DMS79 treated with DMSO at 0.1 percent for 48 hours (cell line): Measurements from ENCODE around the gene CRK.
"Not testable (repeated sequence)": the region's sequence is repeated elsewhere in the genome, so short reads cannot be mapped to it uniquely, and the experiment has no call there.

Experiments used
- DNase-seq: peaks from one replicate; lab custom pipeline; 2025; lab: John Stamatoyannopoulos, UW

Gene CRK

GRCh38 chr17:1467898-1468492 is 12.0 kb upstream of the CRK start:
- no peak for DNase-seq

GRCh38 chr17:1467258-1467657 is 11.2 kb upstream of the CRK start:
- no peak for DNase-seq

GRCh38 chr17:1464186-1464585 is 8.2 kb upstream of the CRK start:
- no peak for DNase-seq

DNA sequence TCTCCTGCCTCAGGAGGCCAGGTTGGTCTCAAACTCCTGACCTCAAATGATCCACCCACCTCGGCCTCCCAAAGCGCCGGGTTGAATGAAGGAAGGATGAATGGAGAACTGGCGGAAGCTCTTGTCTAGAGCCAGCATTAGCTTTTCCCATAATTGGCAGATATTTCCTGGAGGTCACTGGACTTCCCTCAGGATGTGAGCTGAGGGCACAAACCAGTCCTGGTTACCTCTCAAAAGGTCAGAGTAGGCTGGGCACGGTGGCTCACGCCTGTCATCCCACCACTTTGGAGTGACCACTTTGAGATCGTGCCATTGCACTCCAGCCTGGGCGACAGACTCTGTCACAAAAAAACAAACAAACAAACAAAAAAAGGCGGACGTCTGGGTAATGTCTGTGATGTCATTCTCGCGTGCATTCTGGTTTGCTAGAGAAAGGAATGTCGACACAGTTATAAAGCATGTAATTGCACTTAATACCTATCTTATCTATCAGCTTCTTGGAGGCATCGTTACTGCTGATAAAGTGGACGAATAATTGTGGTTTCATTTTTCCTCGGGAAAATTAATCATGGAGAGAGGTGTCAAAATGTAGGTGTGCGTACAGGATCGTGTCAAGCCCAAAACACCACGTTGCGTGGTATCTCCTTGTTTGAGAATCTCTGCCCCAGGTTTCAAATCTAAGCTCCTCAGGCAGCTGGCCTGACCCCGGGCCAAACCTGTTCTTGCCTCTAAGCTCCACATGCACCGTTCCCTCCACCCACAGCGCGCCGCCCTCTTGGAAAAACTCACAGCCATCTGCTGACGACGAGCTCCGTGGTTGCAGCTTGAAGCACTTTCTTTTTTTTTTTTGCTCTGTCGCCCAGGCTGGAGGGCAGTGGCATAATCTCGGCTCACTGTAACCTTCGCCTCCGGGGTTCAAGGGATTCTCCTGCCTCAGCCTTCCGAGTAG is 6.4 kb upstream of the CRK start:
- no peak for DNase-seq

DNA sequence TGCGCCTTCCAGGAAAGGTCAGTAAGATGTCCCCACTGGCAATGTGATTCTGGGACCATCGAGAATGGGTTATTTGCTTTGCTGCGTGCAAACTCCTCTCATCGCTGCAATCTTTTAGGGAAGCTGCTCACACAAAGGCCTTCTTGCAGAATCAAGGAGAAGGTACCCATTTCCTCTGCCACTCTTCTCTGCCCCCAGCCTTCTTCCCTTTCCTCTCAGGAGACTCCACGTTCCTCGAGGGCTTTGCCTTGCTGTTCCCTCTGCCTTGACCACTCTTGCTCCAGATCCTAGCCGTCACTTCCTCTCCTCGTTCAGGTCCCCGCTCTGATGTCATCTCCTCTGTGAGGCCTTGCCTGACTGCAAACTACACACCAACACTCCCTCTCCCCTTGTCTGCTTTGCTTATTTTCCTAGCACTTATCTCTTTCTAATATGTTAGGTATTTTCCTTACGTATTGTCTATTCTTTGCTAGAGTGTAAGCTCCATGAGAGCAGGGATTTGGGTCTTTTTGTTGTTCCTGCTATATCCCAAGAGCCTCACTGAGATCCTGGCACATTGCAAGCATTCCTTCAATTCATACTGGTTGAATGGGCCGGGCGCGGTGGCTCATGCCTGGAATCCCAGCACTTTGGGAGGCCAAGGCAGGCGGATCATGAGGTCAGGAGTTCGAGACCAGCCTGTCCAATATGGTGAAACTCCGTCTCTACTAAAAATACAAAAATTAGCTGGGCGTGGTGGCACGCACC is 5.3 kb upstream of the CRK start:
- no peak for DNase-seq

- DNase-seq = no peak
Observed at GRCh38 chr17:1460233-1460632, 4.2 kb upstream of the CRK start.

- DNase-seq = peak; percentile 5
Observed at GRCh38 chr17:1455291-1455796, 688 bp downstream of the CRK start.

- DNase-seq = no peak
Observed at GRCh38 chr17:1454541-1454940, 1.5 kb downstream of the CRK start.

GRCh38 chr17:1453694-1454093 is 2.3 kb downstream of the CRK start:
- not testable (repeated sequence) for DNase-seq

DNA sequence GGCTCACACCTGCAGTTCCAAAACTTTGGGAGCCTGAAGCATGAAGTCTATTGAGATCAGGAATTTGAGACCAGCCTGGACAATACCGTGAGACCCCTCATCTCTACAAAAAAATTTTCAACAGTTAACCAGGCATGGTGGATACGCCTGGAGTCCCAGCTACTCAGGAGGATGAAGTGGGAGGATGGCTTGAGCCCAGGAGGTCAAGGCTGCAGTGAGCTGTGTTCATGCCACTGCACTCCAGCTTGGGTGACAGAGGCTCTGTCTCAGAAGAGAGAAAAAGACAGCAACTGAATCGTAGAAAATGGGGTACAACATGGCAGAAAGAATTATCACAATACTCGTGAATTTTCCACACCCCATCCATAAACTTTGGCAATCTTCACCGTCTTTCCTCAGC is 3.2 kb downstream of the CRK start:
- no peak for DNase-seq

DNA sequence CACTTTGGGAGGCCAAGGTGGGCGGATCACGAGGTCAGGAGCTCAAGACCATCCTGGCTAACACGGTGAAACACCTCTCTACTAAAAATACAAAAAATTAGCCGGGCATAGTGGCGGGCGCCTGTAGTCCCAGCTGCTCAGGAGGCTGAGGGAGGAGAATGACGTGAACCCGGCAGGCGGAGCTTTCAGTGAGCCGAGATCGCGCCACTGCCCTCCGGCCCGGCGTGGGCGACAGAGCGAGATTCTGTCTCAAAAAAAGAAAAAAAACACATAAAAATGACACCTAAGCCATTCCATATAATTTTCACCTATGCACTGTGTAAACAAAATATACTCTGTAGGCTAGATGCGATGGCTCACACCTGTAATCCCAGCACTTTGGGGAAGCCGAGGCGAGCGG is 5.8 kb downstream of the CRK start:
- not testable (repeated sequence) for DNase-seq

DNA sequence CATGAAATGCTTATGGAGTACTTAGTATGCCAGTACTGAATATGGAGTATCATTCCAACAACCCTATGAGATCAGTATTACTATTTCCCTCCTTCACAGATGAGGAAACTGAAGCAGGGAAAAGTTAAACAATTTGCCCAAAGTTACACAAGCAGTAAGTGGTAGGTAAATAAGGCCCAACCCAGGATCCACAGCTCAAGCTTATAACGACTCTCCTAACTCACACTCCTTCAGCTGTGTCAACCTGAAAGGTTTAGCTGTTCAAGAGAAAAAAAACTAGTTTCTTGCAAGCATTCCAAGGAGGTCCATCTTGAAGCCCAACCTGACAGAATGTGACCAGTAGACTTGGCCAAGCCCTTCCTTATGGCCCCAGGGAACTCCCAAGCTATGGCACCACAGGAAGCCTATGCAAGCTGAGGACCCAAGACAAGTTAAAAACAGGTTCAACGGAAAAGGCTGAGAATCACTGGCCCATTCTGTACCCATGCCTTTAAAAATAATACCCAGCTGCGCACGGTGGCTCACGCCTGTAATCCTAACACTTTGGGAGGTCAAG is 6.5 kb downstream of the CRK start:
- DNase-seq = no peak

GRCh38 chr17:1447052-1447451 is 9.0 kb downstream of the CRK start:
- DNase-seq = no peak

- DNase-seq = no peak
Observed at GRCh38 chr17:1446201-1446600, 9.8 kb downstream of the CRK start.

GRCh38 chr17:1445695-1446094 is 10.3 kb downstream of the CRK start:
- not testable (repeated sequence) for DNase-seq

GRCh38 chr17:1442721-1443120 is 13.3 kb downstream of the CRK start:
- DNase-seq = not testable (repeated sequence)

- no peak for DNase-seq
Observed at GRCh38 chr17:1442187-1442586, 13.8 kb downstream of the CRK start.

- no peak for DNase-seq
Observed at GRCh38 chr17:1440921-1441320, 15.1 kb downstream of the CRK start.

DNA sequence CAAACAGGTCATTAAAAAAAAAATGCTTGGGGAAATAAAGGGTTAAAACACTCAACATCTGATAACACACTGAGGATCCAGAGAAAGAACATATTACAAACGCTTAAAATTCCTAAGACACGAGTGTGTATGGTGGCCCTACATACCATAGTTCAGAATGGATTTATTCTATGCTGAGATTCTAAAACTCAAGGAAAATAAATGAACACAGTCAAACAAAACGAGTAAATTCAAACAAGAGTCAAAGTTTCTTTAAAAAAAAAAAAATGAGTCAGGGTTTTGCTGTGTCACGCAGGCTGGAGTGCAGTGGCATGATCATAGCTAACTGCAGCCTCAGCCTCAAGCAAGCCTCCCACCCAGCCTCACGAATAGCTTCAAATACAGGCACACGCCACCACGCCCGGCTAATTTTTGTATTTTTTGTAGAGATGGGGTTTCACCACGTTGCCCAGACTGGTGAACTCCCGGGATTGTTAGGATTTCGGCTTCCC is 17.4 kb downstream of the CRK start:
- no peak for DNase-seq

- no peak for DNase-seq
Observed at GRCh38 chr17:1435326-1435725, 20.7 kb downstream of the CRK start.

GRCh38 chr17:1434150-1434549 is 21.9 kb downstream of the CRK start:
- DNase-seq = no peak

DNA sequence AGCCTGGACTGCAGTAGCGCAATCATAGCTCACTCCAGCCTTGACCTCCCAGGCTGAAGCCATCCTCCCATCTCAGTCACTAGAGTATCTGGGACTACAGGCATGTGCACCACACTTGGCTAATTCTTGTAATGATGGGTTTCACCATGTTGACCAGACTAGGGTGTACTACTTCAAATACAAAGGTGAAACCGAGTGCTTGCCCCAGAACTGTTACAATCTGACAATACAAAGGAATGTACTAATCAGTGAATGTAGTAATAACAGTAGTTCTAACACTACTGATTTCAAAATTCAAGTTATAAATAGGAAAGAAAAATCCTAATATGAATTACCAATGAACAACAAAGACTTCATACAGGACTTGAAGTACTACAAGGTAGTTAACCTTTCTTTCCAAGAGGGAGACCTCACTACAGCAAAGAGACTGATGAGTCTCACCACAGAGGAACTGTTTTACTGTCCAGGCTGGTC is 24.4 kb downstream of the CRK start:
- no peak for DNase-seq
